HepG2 (cell line): Measurements from ENCODE around the gene ACTR1A.

ENCODE experiments used
- BRCA1 ChIP-seq: sonication (generic); formaldehyde crosslinking; IDR thresholded peaks from 2 replicates; pipeline ENCODE4 v1.4.0; 2020; ENCODE audit warnings: missing genetic modification reagents
- EZH2 ChIP-seq: conservative IDR thresholded peaks from 2 replicates; pipeline ENCODE4 v1.6.1; 2012; ENCODE audit warnings: mild to moderate bottlenecking, low read depth, low read length, moderate library complexity
- FOXO1 ChIP-seq: sonication (generic); formaldehyde crosslinking; IDR thresholded peaks from 2 replicates; pipeline ENCODE4 v1.4.0; 2020; ENCODE audit warnings: missing genetic modification reagents
- RAD51 ChIP-seq: fragments of 450-650 bp; IDR thresholded peaks from 2 replicates; pipeline ENCODE4 v1.6.1; 2016; ENCODE audit warnings: borderline replicate concordance
- SP140L ChIP-seq: sonication (generic); formaldehyde crosslinking; IDR thresholded peaks from 2 replicates; pipeline ENCODE4 v1.4.0; 2020; ENCODE audit warnings: missing genetic modification reagents, borderline replicate concordance
- SP2 ChIP-seq: sonication (generic); formaldehyde crosslinking; IDR thresholded peaks from 2 replicates; pipeline ENCODE4 v1.5.1; 2020; ENCODE audit warnings: mild to moderate bottlenecking, missing genetic modification reagents
- TF ChIP-seq, protein P1 (sequence below): sonication (generic); formaldehyde crosslinking; IDR thresholded peaks from 2 replicates; pipeline ENCODE4 v1.5.0; 2020; ENCODE audit warnings: mild to moderate bottlenecking, missing genetic modification reagents, moderate library complexity

DNA sequence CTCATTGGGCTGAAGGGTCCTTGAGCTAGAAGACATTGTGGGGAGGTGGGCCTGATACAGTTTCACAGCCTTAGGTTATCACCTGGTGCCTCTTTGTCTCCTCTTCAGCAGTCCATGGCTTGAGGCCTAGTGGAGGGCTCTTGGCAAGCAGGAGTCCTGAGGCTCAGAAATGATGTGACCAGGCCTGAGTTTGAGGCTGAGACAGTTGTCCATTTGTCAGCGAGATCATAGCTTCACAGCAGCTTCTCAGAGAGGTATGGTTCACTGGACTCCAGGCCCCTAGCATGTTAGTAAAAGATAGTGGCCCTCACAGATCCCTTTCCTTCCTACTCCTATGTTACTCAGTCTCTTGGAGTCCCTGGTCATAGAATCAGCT is 20.4 kb upstream of the ACTR1A start:
- no peak for TF ChIP-seq EZH2
- TF ChIP-seq RAD51, result no peak
- TF ChIP-seq, protein P1, sequence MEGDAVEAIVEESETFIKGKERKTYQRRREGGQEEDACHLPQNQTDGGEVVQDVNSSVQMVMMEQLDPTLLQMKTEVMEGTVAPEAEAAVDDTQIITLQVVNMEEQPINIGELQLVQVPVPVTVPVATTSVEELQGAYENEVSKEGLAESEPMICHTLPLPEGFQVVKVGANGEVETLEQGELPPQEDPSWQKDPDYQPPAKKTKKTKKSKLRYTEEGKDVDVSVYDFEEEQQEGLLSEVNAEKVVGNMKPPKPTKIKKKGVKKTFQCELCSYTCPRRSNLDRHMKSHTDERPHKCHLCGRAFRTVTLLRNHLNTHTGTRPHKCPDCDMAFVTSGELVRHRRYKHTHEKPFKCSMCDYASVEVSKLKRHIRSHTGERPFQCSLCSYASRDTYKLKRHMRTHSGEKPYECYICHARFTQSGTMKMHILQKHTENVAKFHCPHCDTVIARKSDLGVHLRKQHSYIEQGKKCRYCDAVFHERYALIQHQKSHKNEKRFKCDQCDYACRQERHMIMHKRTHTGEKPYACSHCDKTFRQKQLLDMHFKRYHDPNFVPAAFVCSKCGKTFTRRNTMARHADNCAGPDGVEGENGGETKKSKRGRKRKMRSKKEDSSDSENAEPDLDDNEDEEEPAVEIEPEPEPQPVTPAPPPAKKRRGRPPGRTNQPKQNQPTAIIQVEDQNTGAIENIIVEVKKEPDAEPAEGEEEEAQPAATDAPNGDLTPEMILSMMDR (CRISPR knock-in tag), result no peak
- no peak for TF ChIP-seq SP140L (CRISPR knock-in tag)
- TF ChIP-seq BRCA1 (CRISPR knock-in tag), result no peak
- no peak for TF ChIP-seq SP2 (CRISPR knock-in tag)
- TF ChIP-seq FOXO1 (CRISPR knock-in tag), result no peak
